ENCODE results near the gene IGDCC3. TPM values are rescaled to one million over a fixed set of nuclear protein-coding genes. Genes with fewer than 3 reads are reported as not detected.

The IGDCC3 gene
- total and polyA plus RNA-seq, 2 donors from 2014 or later: 0.22 to 0.49 TPM

DNA sequence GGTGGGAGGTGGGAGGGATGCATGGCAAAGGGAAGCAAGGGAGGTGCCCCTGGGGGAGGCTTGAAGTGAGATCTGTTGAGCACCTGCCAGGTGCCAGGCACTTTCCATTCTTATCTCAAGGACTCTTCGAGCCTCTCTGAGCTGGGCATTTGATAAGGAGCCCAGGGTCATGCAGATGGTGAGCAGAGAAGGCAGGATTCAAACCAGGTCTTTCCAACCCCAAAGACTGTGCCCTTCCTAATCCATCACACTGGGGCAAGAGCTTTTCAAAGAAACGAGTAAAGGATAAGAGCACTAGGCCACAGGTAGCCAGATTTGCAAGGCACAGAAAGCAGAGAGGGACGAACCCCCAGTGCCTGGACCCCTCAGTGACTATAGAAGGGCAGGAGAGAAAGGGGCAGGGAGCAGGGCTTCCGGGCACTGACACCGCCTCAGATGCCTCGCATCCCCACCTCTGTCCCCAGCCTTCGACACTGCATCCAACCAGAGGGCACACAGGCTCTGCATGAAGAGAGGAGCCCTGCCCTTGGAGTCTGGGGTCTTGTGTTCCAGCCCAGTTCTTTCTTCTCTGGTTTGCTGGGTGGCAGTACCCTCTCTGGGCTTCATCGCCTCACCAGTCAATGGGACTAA, 23.9 kb upstream of the IGDCC3 start:
- intact Hi-C loops (cut with DNase I): no loop called here
- Histone ChIP-seq H3K27ac (ENCODE audit: low read depth in 2 of 2, low read length in 2 of 2) (no peak overlapping the region), H3K9ac (ENCODE audit: low read length in 3 of 3) (no peak overlapping the region), H3K9me3 (ENCODE audit: control insufficient read depth in 2 of 3, insufficient read depth in 1 of 3, low read length in 3 of 3) (no peaks in the 10 kb centered on the region), H3K27me3 (ENCODE audit: control insufficient read depth, insufficient read depth, low read length) (peaks cover 3% of the 10 kb centered on the region), H3K4me1 (ENCODE audit: control insufficient read depth in 2 of 3, insufficient read depth in 2 of 3, low read depth in 1 of 3, low read length in 3 of 3) (peaks cover 0 to 3% (median 0%) of the 10 kb centered on the region in 3 donors), H3K36me3 (ENCODE audit: control insufficient read depth in 2 of 3, insufficient read depth in 3 of 3, low read length in 3 of 3) (no peaks in the 10 kb centered on the region), H3K4me3 (ENCODE audit: low read length in 3 of 3) (no peak overlapping the region)
- DNase-seq: peak in 1 of 5 donors; percentile 33
- TF ChIP-seq CTCF (IDR thresholded peaks at IDR 0.05; ENCODE audit: borderline replicate concordance, extremely low read depth, insufficient read depth): no peak
- no peak for FAIRE-seq

GRCh38 chr15:65400760-65401610, 23.2 kb upstream of the IGDCC3 start:
- H3K27ac ChIP-seq (ENCODE audit: low read depth in 2 of 2, low read length in 2 of 2): no peak overlapping the region
- DNase-seq (peak; percentile 77 to 93 (median 89)), FAIRE-seq (no peak)
- H3K4me1 ChIP-seq (ENCODE audit: control insufficient read depth in 2 of 3, insufficient read depth in 2 of 3, low read depth in 1 of 3, low read length in 3 of 3): peaks cover 0 to 3% (median 0%) of the 10 kb centered on the region in 3 donors
- peak; percentile 72 for TF ChIP-seq CTCF (IDR thresholded peaks at IDR 0.05; ENCODE audit: borderline replicate concordance, extremely low read depth, insufficient read depth)
- H3K4me3 ChIP-seq (ENCODE audit: low read length in 3 of 3): no peak overlapping the region
- no peaks in the 10 kb centered on the region for H3K36me3 ChIP-seq (ENCODE audit: control insufficient read depth in 2 of 3, insufficient read depth in 3 of 3, low read length in 3 of 3)
- no peaks in the 10 kb centered on the region for H3K9me3 ChIP-seq (ENCODE audit: control insufficient read depth in 2 of 3, insufficient read depth in 1 of 3, low read length in 3 of 3)
- no peak overlapping the region for H3K9ac ChIP-seq (ENCODE audit: low read length in 3 of 3)
- intact Hi-C loops (cut with DNase I): no loop called here
- H3K27me3 ChIP-seq (ENCODE audit: control insufficient read depth, insufficient read depth, low read length): peaks cover 6% of the 10 kb centered on the region

GRCh38 chr15:65399997-65400396, 22.2 kb upstream of the IGDCC3 start:
- Histone ChIP-seq H3K27me3 (ENCODE audit: control insufficient read depth, insufficient read depth, low read length) (peaks cover 9% of the 10 kb centered on the region), H3K4me3 (ENCODE audit: low read length in 3 of 3) (no peak overlapping the region), H3K9ac (ENCODE audit: low read length in 3 of 3) (no peak overlapping the region), H3K36me3 (ENCODE audit: control insufficient read depth in 2 of 3, insufficient read depth in 3 of 3, low read length in 3 of 3) (no peaks in the 10 kb centered on the region), H3K27ac (ENCODE audit: low read depth in 2 of 2, low read length in 2 of 2) (no peak overlapping the region), H3K9me3 (ENCODE audit: control insufficient read depth in 2 of 3, insufficient read depth in 1 of 3, low read length in 3 of 3) (no peaks in the 10 kb centered on the region), H3K4me1 (ENCODE audit: control insufficient read depth in 2 of 3, insufficient read depth in 2 of 3, low read depth in 1 of 3, low read length in 3 of 3) (peaks cover 0 to 6% (median 0%) of the 10 kb centered on the region in 3 donors)
- intact Hi-C loops (cut with DNase I): no loop called here
- no peak for TF ChIP-seq CTCF (IDR thresholded peaks at IDR 0.05; ENCODE audit: borderline replicate concordance, extremely low read depth, insufficient read depth)
- FAIRE-seq (no peak), DNase-seq (peak in 1 of 5 donors; percentile 7)
